SK-N-SH (cell line): Measurements from ENCODE around the gene SPRING1. TPM values are rescaled to one million over a fixed set of nuclear protein-coding genes. Genes with fewer than 3 reads are reported as not detected.

Experiments used
- CTCF ChIA-PET: fragments of 300-600, 350-600 bp; formaldehyde crosslinking; extraction: SDS; loops from one replicate; lab custom pipeline; 2021; lab: Yijun Ruan, JAX
- POLR2A ChIA-PET: fragments of 350-600 bp; sonication (Branson Sonifier 250); formaldehyde crosslinking; extraction: SDS; loops from one replicate; lab custom pipeline; 2020; ENCODE audit warnings: antibody characterized with exemption, inconsistent platforms; lab: Yijun Ruan, JAX
- DNase-seq: peaks from one replicate; pipeline ENCODE4 v3.0.0; 2012
- H2AFZ ChIP-seq: fragments of 200-600 bp; sonication (generic); 2 replicates; pipeline ENCODE4 v1.8.1; 2016; ENCODE audit warnings: antibody characterized with exemption, mild to moderate bottlenecking, low read depth
- H3F3A ChIP-seq: fragments of 200-600 bp; sonication (generic); replicated peaks from 2 replicates; pipeline ENCODE3; 2016; ENCODE audit warnings: antibody characterized with exemption, mild to moderate bottlenecking; ENCODE audit not compliant: insufficient read depth
- H3K27ac ChIP-seq, 2 experiments: fragments of 200-500 bp in 1 of 2; fragments of 200-600 bp in 1 of 2; sonication (Bioruptor generic) in 1 of 2; sonication (generic), shearing (Covaris generic) in 1 of 2; 2 replicates each; pipeline versions ENCODE4 v1.5.1 to v1.6.1; 2014 to 2016; ENCODE audit warnings: low read depth in 2 of 2, inconsistent platforms in 1 of 2, low read length in 1 of 2, mild to moderate bottlenecking in 1 of 2, mixed read lengths in 1 of 2
- H3K27me3 ChIP-seq: fragments of 200-600 bp; sonication (generic), shearing (Covaris generic); 2 replicates; pipeline ENCODE4 v1.6.1; 2016; ENCODE audit warnings: mixed run types; ENCODE audit not compliant: insufficient read depth
- H3K36me3 ChIP-seq, 2 experiments: fragments of 200-500 bp in 1 of 2; fragments of 200-600 bp in 1 of 2; sonication (Bioruptor generic) in 1 of 2; sonication (generic) in 1 of 2; replicated peaks in 1 of 2; 2 replicates each; pipeline versions ENCODE3 to v1.5.1; 2014 to 2016; ENCODE audit warnings: low read length in 1 of 2, mild to moderate bottlenecking in 1 of 2; ENCODE audit not compliant: insufficient read depth in 2 of 2, control insufficient read depth in 1 of 2
- H3K4me1 ChIP-seq, 2 experiments: fragments of 200-500 bp in 1 of 2; fragments of 200-600 bp in 1 of 2; sonication (Bioruptor generic) in 1 of 2; sonication (generic), shearing (Covaris generic) in 1 of 2; 2 replicates each; pipeline versions ENCODE4 v1.5.1 to v1.6.1; 2014 to 2016; ENCODE audit warnings: low read depth in 1 of 2, low read length in 1 of 2, mixed run types in 1 of 2; ENCODE audit not compliant: insufficient read depth in 2 of 2, control insufficient read depth in 1 of 2
- H3K4me2 ChIP-seq: fragments of 200-600 bp; sonication (generic), shearing (Covaris generic); 2 replicates; pipeline ENCODE4 v1.6.1; 2017; ENCODE audit warnings: mixed run types
- H3K4me3 ChIP-seq, 2 experiments: fragments of 200-500 bp in 1 of 2; fragments of 200-600 bp in 1 of 2; sonication (Bioruptor generic) in 1 of 2; sonication (generic), shearing (Covaris generic) in 1 of 2; 2 replicates each; pipeline versions ENCODE4 v1.5.1 to v1.8.1; 2014 to 2016; ENCODE audit warnings: low read depth in 2 of 2, inconsistent platforms in 1 of 2, low read length in 1 of 2, mild to moderate bottlenecking in 1 of 2, mixed read lengths in 1 of 2, moderate library complexity in 1 of 2
- H3K79me2 ChIP-seq: fragments of 200-600 bp; sonication (generic); 2 replicates; pipeline ENCODE4 v1.8.1; 2017; ENCODE audit warnings: mild to moderate bottlenecking; ENCODE audit not compliant: insufficient read depth
- H3K9ac ChIP-seq: fragments of 200-600 bp; sonication (generic); 2 replicates; pipeline ENCODE4 v1.6.1; 2017; ENCODE audit warnings: mixed run types
- H3K9me2 ChIP-seq: fragments of 200-600 bp; sonication (generic); 2 replicates; pipeline ENCODE4 v1.6.1; 2017; ENCODE audit warnings: mixed run types
- H3K9me3 ChIP-seq: fragments of 200-600 bp; sonication (generic); 2 replicates; pipeline ENCODE4 v1.6.1; 2017; ENCODE audit warnings: mixed run types, mild to moderate bottlenecking, moderate library complexity
- H4K20me1 ChIP-seq: fragments of 200-600 bp; sonication (generic); 2 replicates; pipeline ENCODE4 v1.6.1; 2017; ENCODE audit warnings: mild to moderate bottlenecking, mixed run types; ENCODE audit not compliant: insufficient read depth
- CHD2 ChIP-seq: fragments of 150-350 bp; IDR thresholded peaks from 2 replicates; pipeline ENCODE4 v1.6.1; 2018; ENCODE audit warnings: low read length; ENCODE audit not compliant: partially characterized antibody
- CTCF ChIP-seq: fragments of 200-600 bp; sonication (generic); IDR thresholded peaks from 2 replicates; pipeline ENCODE4 v1.6.1; 2017; ENCODE audit warnings: antibody characterized with exemption, mild to moderate bottlenecking, moderate library complexity
- ELF1 ChIP-seq: IDR thresholded peaks from 2 replicates; pipeline ENCODE4 v1.4.0; 2012
- EZH2phosphoT487 ChIP-seq: fragments of 200-600 bp; sonication (generic); IDR thresholded peaks from 2 replicates; pipeline ENCODE4 v1.6.1; 2017; ENCODE audit warnings: low read depth, mixed run types, mild to moderate bottlenecking, antibody characterized with exemption, moderate library complexity, borderline replicate concordance
- FOSL2 ChIP-seq: IDR thresholded peaks from 2 replicates; pipeline ENCODE4 v1.4.0; 2012; ENCODE audit warnings: low read depth, mild to moderate bottlenecking, moderate library complexity, borderline replicate concordance
- FOXM1 ChIP-seq: IDR thresholded peaks from 2 replicates; pipeline ENCODE4 v1.4.0; 2012; ENCODE audit warnings: low read depth, mild to moderate bottlenecking
- JUND ChIP-seq: IDR thresholded peaks from 2 replicates; pipeline ENCODE4 v1.4.0; 2012
- MAX ChIP-seq: IDR thresholded peaks from 2 replicates; pipeline ENCODE4 v1.4.0; 2012; ENCODE audit warnings: low read depth
- MEF2A ChIP-seq: IDR thresholded peaks from 2 replicates; pipeline ENCODE4 v1.4.0; 2012; ENCODE audit warnings: low read depth, borderline replicate concordance
- PBX3 ChIP-seq: IDR thresholded peaks from 2 replicates; pipeline ENCODE4; 2012
- POLR2AphosphoS5 ChIP-seq: IDR thresholded peaks from 2 replicates; pipeline ENCODE4 v1.6.1; 2012; ENCODE audit warnings: low read depth, low read length
- RFX5 ChIP-seq: IDR thresholded peaks from 2 replicates; pipeline ENCODE4 v1.6.1; 2012; ENCODE audit warnings: mild to moderate bottlenecking, improper control_type of control experiment, low read length
- SIN3A ChIP-seq: IDR thresholded peaks from 2 replicates; pipeline ENCODE4 v1.6.1; 2012; ENCODE audit warnings: low read depth, mild to moderate bottlenecking, low read length, moderate library complexity, borderline replicate concordance
- SMC3 ChIP-seq: IDR thresholded peaks from 2 replicates; pipeline ENCODE4 v1.6.1; 2012; ENCODE audit warnings: low read depth, low read length, improper control_type of control experiment
- TCF12 ChIP-seq: IDR thresholded peaks from 2 replicates; pipeline ENCODE4 v1.4.0; 2012
- WGBS: methylation state at CpG from one replicate; pipeline ENCODE4 v1.1.6; 2017; ENCODE audit warnings: low lambda C conversion rate; 5-methylcytosine and 5-hydroxymethylcytosine counted together
- polyA plus RNA-seq, 3 experiments: library from polyadenylated mRNA; depleted of rRNA; stranded (reverse); fragments of >200 nt; gene quantifications; 2 replicates each; pipeline ENCODE4 v1.2.3, GENCODE V29; 2012

Gene SPRING1
- polyA plus RNA-seq, 1 of the 3 experiments (the other 2 are of a cell fraction): 10.9 TPM

GRCh38 chr12:116694653-116695463 lies 43.0 kb downstream of the SPRING1 start:
- CTCF ChIA-PET: interaction anchor here (1.6 to 7.6 kb wide), 3 partner anchors 9 to 554 kb away, joined by 5 to 48 read pairs (median 20); no protein-coding TSS in a partner anchor
- WGBS: 91% methylated on average over 22 of the region's 22 CpGs

More at GRCh38 chr12:116694653-116695463, 43.0 kb downstream of the SPRING1 start:
- DNase-seq: no peak
- Histone ChIP-seq H3K79me2 (no peaks in the 10 kb centered on the region), H4K20me1 (no peaks in the 10 kb centered on the region), H3K4me1 (peaks cover 0 to 26% of the 10 kb centered on the region in 2 experiments; a peak in 3 of 4 replicates), H3K9me2 (no peaks in the 10 kb centered on the region), H3K9ac (no peak overlapping the region), H3K4me2 (no peak overlapping the region), H3K27ac (no peak overlapping the region), H3K27me3 (peaks cover 6% of the 10 kb centered on the region; the same call in 1 of the 2 replicates), H2AFZ (no peak overlapping the region), H3F3A (no peaks in the 10 kb centered on the region), H3K36me3 (no peaks in the 10 kb centered on the region), H3K4me3 (no peak overlapping the region), H3K9me3 (no peaks in the 10 kb centered on the region)
- POLR2A ChIA-PET: no interaction called here
- TF ChIP-seq MAX (no peak), CTCF (no peak), ELF1 (no peak), EZH2phosphoT487 (no peak), TCF12 (no peak), CHD2 (no peak), FOXM1 (no peak), SMC3 (no peak), PBX3 (no peak), MEF2A (no peak), RFX5 (no peak), FOSL2 (no peak), SIN3A (no peak), JUND (no peak), POLR2AphosphoS5 (no peak)
